ENCODE results near the gene FRG2.
"Not testable (repeated sequence)": the region's sequence is repeated elsewhere in the genome, so short reads cannot be mapped to it uniquely, and the experiment has no call there.

The FRG2 gene

GRCh38 chr4:189981970-189982369 is 45.1 kb downstream of the FRG2 start:
- no peak for FAIRE-seq
- TF ChIP-seq POLR2AphosphoS5 (IDR thresholded peaks at IDR 0.05; ENCODE audit: low read depth, low read length) (no peak), POLR2A (IDR thresholded peaks at IDR 0.05; ENCODE audit: low read depth, low read length) (no peak), TAF1 (IDR thresholded peaks at IDR 0.05; ENCODE audit: borderline replicate concordance, low read depth, low read length) (no peak)
- no peak for DNase-seq (ENCODE audit: insufficient read length)

GRCh38 chr4:189980292-189980691 is 46.8 kb downstream of the FRG2 start:
- not testable (repeated sequence) for FAIRE-seq; DNase-seq (ENCODE audit: insufficient read length)

GRCh38 chr4:189979196-189980047 is 47.6 kb downstream of the FRG2 start:
- no peak for FAIRE-seq

More at GRCh38 chr4:189979196-189980047, 47.6 kb downstream of the FRG2 start:
- DNase-seq (ENCODE audit: insufficient read length): no peak
- TF ChIP-seq POLR2AphosphoS5 (IDR thresholded peaks at IDR 0.05; ENCODE audit: low read depth, low read length) (no peak), TAF1 (IDR thresholded peaks at IDR 0.05; ENCODE audit: borderline replicate concordance, low read depth, low read length) (no peak), POLR2A (IDR thresholded peaks at IDR 0.05; ENCODE audit: low read depth, low read length) (no peak)

Measured in GM12892 (cell line).